ENCODE data around the gene KIF26A. TPM values are rescaled to one million over a fixed set of nuclear protein-coding genes. Genes with fewer than 3 reads are reported as not detected.

KIF26A gene
- total RNA-seq, 2 donors from 2014 or later: 1.6 to 13.9 TPM

- H3K27me3 ChIP-seq (replicated peaks; ENCODE audit: insufficient read depth): no peaks in the 10 kb centered on the region
- H3K4me1 ChIP-seq (replicated peaks): peaks cover 3% of the 10 kb centered on the region
- intact Hi-C loops (cut with DNase I): no loop called here
- no peak for DNase-seq (ENCODE audit: low spot score)
- TF ChIP-seq POLR2AphosphoS5 (IDR thresholded peaks at IDR 0.05): no peak
- no peak for TF ChIP-seq POLR2A (IDR thresholded peaks at IDR 0.05)
- no peak for TF ChIP-seq CTCF (IDR thresholded peaks at IDR 0.05)
- no peak overlapping the region for H3K27ac ChIP-seq
- no peaks in the 10 kb centered on the region for H3K9me3 ChIP-seq
- 87% methylated on average over 18 of the region's 25 CpGs for WGBS
- H3K36me3 ChIP-seq: no peaks in the 10 kb centered on the region
- no peak overlapping the region for H3K4me3 ChIP-seq
These were observed 38.2 kb downstream of the KIF26A start for GRCh38 chr14:104176611-104177010.

GRCh38 chr14:104177411-104177810, 39.0 kb downstream of the KIF26A start:
- no peak for DNase-seq (ENCODE audit: low spot score)
- Histone ChIP-seq H3K27ac (no peak overlapping the region), H3K4me1 (replicated peaks) (no peaks in the 10 kb centered on the region), H3K36me3 (no peaks in the 10 kb centered on the region), H3K9me3 (no peaks in the 10 kb centered on the region), H3K4me3 (no peak overlapping the region), H3K27me3 (replicated peaks; ENCODE audit: insufficient read depth) (no peaks in the 10 kb centered on the region)
- TF ChIP-seq POLR2AphosphoS5 (IDR thresholded peaks at IDR 0.05) (no peak), CTCF (IDR thresholded peaks at IDR 0.05) (no peak), POLR2A (IDR thresholded peaks at IDR 0.05) (no peak)
- 98% methylated on average over 15 of the region's 38 CpGs for WGBS
- intact Hi-C loops (cut with DNase I): no loop called here

- 49% methylated on average over 14 of the region's 23 CpGs for WGBS
- H3K27ac ChIP-seq: no peak overlapping the region
- H3K27me3 ChIP-seq (replicated peaks; ENCODE audit: insufficient read depth): no peaks in the 10 kb centered on the region
- no peaks in the 10 kb centered on the region for H3K36me3 ChIP-seq
- intact Hi-C loops (cut with DNase I): no loop called here
- H3K4me3 ChIP-seq: no peak overlapping the region
- DNase-seq (ENCODE audit: low spot score): no peak
- no peaks in the 10 kb centered on the region for H3K9me3 ChIP-seq
- no peak for TF ChIP-seq CTCF (IDR thresholded peaks at IDR 0.05)
- no peak for TF ChIP-seq POLR2A (IDR thresholded peaks at IDR 0.05)
- no peak for TF ChIP-seq POLR2AphosphoS5 (IDR thresholded peaks at IDR 0.05)
- no peaks in the 10 kb centered on the region for H3K4me1 ChIP-seq (replicated peaks)
These were observed 39.9 kb downstream of the KIF26A start for GRCh38 chr14:104178279-104178678.

GRCh38 chr14:104179126-104179525, 40.7 kb downstream of the KIF26A start:
- Histone ChIP-seq H3K4me1 (replicated peaks) (no peaks in the 10 kb centered on the region), H3K36me3 (no peaks in the 10 kb centered on the region), H3K4me3 (no peak overlapping the region), H3K27me3 (replicated peaks; ENCODE audit: insufficient read depth) (no peaks in the 10 kb centered on the region), H3K9me3 (no peaks in the 10 kb centered on the region), H3K27ac (no peak overlapping the region)
- no peak for DNase-seq (ENCODE audit: low spot score)
- TF ChIP-seq CTCF (IDR thresholded peaks at IDR 0.05) (no peak), POLR2AphosphoS5 (IDR thresholded peaks at IDR 0.05) (no peak), POLR2A (IDR thresholded peaks at IDR 0.05) (no peak)
- 60% methylated on average over 12 of the region's 21 CpGs for whole genome bisulfite sequencing
- intact Hi-C loops (cut with DNase I): no loop called here

DNA sequence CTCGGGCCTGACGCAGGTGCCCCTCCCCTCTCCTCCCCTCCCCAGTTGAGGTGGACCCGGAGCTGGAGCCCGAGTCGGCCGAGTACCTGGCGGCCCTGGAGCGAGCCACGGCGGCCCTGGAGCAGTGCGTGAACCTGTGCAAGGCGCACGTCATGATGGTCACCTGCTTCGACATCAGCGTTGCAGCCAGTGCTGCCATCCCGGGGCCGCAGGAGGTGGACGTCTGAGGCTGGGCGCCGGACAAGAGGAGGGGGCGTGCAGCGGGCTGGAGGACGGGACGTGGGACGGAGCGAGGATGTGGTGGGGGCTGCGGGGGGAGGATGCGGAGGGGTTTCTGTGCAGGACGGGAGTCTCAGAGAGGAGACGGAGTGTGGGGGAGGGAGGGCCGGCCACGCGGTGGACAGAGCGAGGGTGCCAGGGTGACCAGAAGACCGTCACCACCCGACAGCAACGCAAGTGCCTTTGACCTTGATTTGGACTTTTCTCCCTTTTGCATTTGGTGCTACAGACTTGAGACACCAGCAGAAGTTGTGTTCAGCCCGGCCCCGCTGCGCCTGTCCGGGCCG, 41.3 kb downstream of the KIF26A start:
- intact Hi-C loops (cut with DNase I): no loop called here
- no peak overlapping the region for H3K27ac ChIP-seq
- no peaks in the 10 kb centered on the region for H3K36me3 ChIP-seq
- no peaks in the 10 kb centered on the region for H3K4me1 ChIP-seq (replicated peaks)
- no peaks in the 10 kb centered on the region for H3K9me3 ChIP-seq
- H3K4me3 ChIP-seq: no peak overlapping the region
- TF ChIP-seq CTCF (IDR thresholded peaks at IDR 0.05) (no peak), POLR2A (IDR thresholded peaks at IDR 0.05) (no peak), POLR2AphosphoS5 (IDR thresholded peaks at IDR 0.05) (no peak)
- no peak for DNase-seq (ENCODE audit: low spot score)
- WGBS: 87% methylated on average over 42 of the region's 42 CpGs
- no peaks in the 10 kb centered on the region for H3K27me3 ChIP-seq (replicated peaks; ENCODE audit: insufficient read depth)

Measured in prostate gland (tissue), 2 donors.